NT2/D1 (cell line): ENCODE measurements around the gene SGSM2.

ENCODE experiments used
- SUZ12 ChIP-seq: IDR thresholded peaks from 2 replicates; pipeline ENCODE4 v1.6.1; 2011; ENCODE audit not compliant: insufficient read length, insufficient read depth; ENCODE audit errors: extremely low read depth
- YY1 ChIP-seq: IDR thresholded peaks from 2 replicates; pipeline ENCODE4 v1.6.1; 2011; ENCODE audit not compliant: insufficient read length, insufficient read depth

DNA sequence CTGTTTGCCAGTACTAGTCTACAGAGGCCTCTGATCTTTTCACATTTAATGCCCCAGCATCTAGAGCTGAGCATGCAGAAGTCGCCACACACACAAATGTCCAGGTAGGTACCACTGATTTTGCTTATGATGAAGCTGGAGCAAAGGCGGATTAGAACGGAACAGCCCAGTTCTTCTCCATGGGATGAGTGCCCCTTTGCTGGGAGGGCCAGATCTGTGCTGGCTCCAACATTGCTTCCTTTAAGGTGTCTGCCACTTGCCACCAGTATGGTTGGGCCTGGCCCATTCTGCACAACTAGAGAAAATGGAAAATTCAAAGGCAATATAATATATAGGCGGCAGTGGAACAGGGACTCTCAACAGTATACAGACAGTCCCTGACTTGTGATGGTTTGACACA is 65.7 kb downstream of the SGSM2 start:
- no peak for TF ChIP-seq YY1
- no peak for TF ChIP-seq SUZ12
